GM13976 (cell line): ENCODE data around the gene OSCP1.
"Not testable (repeated sequence)": the region's sequence is repeated elsewhere in the genome, so short reads cannot be mapped to it uniquely, and the experiment has no call there.

Source experiments
- DNase-seq: peaks from one replicate; pipeline ENCODE4 v3.0.0; 2012; ENCODE audit warnings: low spot score
- CTCF ChIP-seq: IDR thresholded peaks from 2 replicates; pipeline ENCODE4 v1.5.1; 2012; ENCODE audit warnings: borderline replicate concordance, mild to moderate bottlenecking; ENCODE audit not compliant: insufficient read depth; ENCODE audit errors: extremely low read depth, missing control alignments, control extremely low read depth
- in situ Hi-C: fragments of 300-500 bp; cut with MboI; formaldehyde crosslinking; loops from one replicate; pipeline ENCODE4 v1.12.0; 2022; ENCODE audit warnings: low sequenced_read_pairs, mixed read lengths, inconsistent platforms; ENCODE audit not compliant: unreplicated experiment

Gene OSCP1

GRCh38 chr1:36481771-36482723 lies 31.8 kb upstream of the OSCP1 start:
- in situ Hi-C loops, result no loop called here

GRCh38 chr1:36481091-36481490 lies 30.8 kb upstream of the OSCP1 start:
- in situ Hi-C loops, result no loop called here
- no peak for TF ChIP-seq CTCF
- peak; percentile 10 for DNase-seq

More at GRCh38 chr1:36481771-36482723, 31.8 kb upstream of the OSCP1 start:
- no peak for TF ChIP-seq CTCF
- peak; percentile 6 for DNase-seq

GRCh38 chr1:36480161-36480560 lies 29.9 kb upstream of the OSCP1 start:
- in situ Hi-C loops, result no loop called here
- DNase-seq, result no peak
- TF ChIP-seq CTCF, result no peak

DNA sequence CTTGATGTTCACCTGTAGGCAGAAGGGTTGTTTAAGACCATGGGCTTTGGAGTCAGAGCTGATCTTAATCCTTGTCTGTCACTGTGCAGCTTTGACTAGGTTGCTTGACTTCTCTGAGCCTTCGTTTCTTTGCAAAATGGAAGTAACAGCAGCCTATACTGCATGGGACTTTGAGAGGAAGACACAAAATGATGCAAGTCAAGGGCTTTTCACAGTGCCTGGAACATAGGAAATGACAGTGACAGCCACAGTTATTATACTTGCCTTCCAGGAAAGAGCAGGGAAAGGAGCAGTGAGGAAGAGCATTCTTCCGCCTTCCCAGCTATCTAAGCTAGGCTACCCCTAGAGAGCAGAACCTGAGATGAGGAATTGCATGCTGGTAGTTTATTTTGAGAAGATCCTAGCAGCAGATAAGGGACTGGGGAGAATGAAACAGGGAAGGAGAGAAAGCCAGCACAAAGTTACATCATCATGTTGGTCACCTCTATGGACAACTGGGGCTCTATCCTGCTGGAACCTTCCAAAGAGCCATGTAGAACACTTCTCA lies 29.3 kb upstream of the OSCP1 start:
- no peak for DNase-seq
- in situ Hi-C loops, result no loop called here
- TF ChIP-seq CTCF, result no peak

DNA sequence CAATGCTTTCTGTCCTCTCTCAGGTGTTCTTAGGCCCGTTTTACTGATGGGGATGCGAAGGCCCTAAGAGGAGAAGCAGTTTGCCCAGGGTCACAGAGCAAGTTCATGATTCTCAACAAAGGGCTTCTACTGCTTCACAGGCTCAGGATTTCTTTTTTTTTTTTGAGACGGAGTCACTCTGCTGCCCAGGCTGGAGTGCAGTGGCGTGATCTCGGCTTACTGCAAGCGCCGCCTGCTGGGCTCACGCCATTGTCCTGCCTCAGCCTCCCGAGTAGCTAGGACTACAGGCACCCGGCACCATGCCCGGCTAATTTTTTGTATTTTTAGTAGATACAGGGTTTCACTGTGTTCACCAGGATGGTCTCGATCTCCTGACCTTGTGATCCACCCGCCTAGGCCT lies 27.4 kb upstream of the OSCP1 start:
- in situ Hi-C loops, DNase-seq: not testable (repeated sequence)

GRCh38 chr1:36476945-36477344 lies 26.7 kb upstream of the OSCP1 start:
- in situ Hi-C loops, result no loop called here
- TF ChIP-seq CTCF, result no peak
- DNase-seq, result no peak

DNA sequence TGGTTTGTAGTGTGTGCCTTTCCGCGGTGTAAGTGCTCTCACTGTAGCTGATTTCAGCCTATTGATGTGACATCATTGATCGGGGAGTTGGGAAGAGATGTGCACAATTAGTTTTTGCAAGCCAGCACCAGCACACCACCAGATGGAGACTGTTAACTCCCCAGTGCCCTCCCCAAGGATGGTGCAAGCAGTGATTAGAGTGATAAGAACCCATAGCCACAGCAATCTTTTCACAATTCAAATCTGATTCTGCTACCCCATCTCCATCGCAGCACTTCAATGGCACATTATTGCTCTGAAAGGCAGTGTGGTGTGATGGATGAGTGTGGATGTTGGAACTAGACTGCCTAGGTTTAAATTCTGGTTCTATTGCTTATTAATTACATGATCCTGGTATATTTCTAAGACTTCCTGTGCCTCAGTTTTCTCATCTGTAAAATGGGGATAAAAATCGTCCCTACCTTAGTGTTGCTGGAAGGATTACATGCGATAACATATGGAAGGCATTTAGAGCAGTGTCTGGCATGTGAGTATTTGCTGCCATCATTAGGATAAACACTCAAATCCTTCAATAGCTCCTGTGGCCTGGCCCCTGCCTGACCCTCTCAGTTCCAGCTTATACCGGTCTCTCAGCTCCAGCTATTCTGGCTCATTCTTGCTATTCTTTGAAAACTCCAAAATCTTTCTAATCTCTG lies 25.8 kb upstream of the OSCP1 start:
- TF ChIP-seq CTCF, result no peak
- in situ Hi-C loops, result no loop called here
- no peak for DNase-seq
